ENCODE data around the gene PROSER3. TPM values are rescaled to one million over a fixed set of nuclear protein-coding genes. Genes with fewer than 3 reads are reported as not detected.
A peak's percentile ranks its signal among the peaks of the same experiment; 100 is the strongest.

PROSER3 gene
- total and polyA plus RNA-seq, 2 of the 13 experiments (the other 11 are each of a cell fraction or from before 2014, with no cell fraction given), result 5.1 to 5.7 TPM

- TF ChIP-seq CSRNP2 (CRISPR knock-in tag; conservative IDR thresholded peaks at IDR 0.05; ENCODE audit: low read depth) (no peak), FOXP4 (CRISPR knock-in tag; IDR thresholded peaks at IDR 0.05) (no peak), HNRNPLL (IDR thresholded peaks at IDR 0.05; ENCODE audit: low read depth, low read length, poor library complexity, severe bottlenecking) (no peak), ZHX2 (IDR thresholded peaks at IDR 0.05; ENCODE audit: low read depth) (peak; percentile 56; the same call in 1 of the 2 replicates), ZHX2 (CRISPR knock-in tag; IDR thresholded peaks at IDR 0.05; ENCODE audit: borderline replicate concordance) (no peak), RFX5 (IDR thresholded peaks at IDR 0.05; ENCODE audit: low read depth, low read length) (no peak), CBFB (CRISPR knock-in tag; IDR thresholded peaks at IDR 0.05) (peak; percentile 34; the same call in 1 of the 2 replicates), ZNF33B (CRISPR knock-in tag; IDR thresholded peaks at IDR 0.05) (peak; percentile 32; the same call in 1 of the 2 replicates), HIC2 (CRISPR knock-in tag; IDR thresholded peaks at IDR 0.05; ENCODE audit: low read depth) (no peak), ZBTB26 (CRISPR knock-in tag; IDR thresholded peaks at IDR 0.05; ENCODE audit: borderline replicate concordance) (0 out of 2 replicates have a peak, but pooled peaks have one; percentile 69), JUNB (CRISPR knock-in tag; IDR thresholded peaks at IDR 0.05; ENCODE audit: borderline replicate concordance) (no peak), ZNF782 (CRISPR knock-in tag; IDR thresholded peaks at IDR 0.05; ENCODE audit: borderline replicate concordance) (no peak; the same call in 1 of the 2 replicates), RFXAP (CRISPR knock-in tag; IDR thresholded peaks at IDR 0.05; ENCODE audit: borderline replicate concordance) (0 out of 2 replicates have a peak, but pooled peaks have one; percentile 55), RNF2 (conservative IDR thresholded peaks at IDR 0.05; ENCODE audit: low read depth) (no peak; the same call in 1 of the 2 replicates)
Measured at GRCh38 chr19:35748106-35749020, 9.6 kb upstream of the PROSER3 start, which contains the start of gene LIN37 (continued).

Data from HepG2 (cell line).